ENCODE measurements around the gene SLC12A9. TPM values are rescaled to one million over a fixed set of nuclear protein-coding genes. Genes with fewer than 3 reads are reported as not detected.

Gene SLC12A9
- total and polyA plus RNA-seq, 2 experiments from 2014 or later, result 10.3 to 39.9 TPM

- Mint-ChIP-seq H3K4me3 (peak overlapping the region; percentile 70), H3K27me3 (ENCODE audit: insufficient read depth, low read depth, poor library complexity) (peaks cover 25% of the 10 kb centered on the region), H3K27ac (no peak overlapping the region), H3K36me3 (ENCODE audit: low read depth) (no peaks in the 10 kb centered on the region; the same call in 2 of the 3 replicates), H3K4me1 (peaks cover 9% of the 10 kb centered on the region), H3K9me3 (peaks cover 8% of the 10 kb centered on the region; the same call in 1 of the 3 replicates)
- H3K79me2 ChIP-seq (replicated peaks; ENCODE audit: insufficient read depth), result no peaks in the 10 kb centered on the region
- no peak overlapping the region for H3K27ac ChIP-seq (ENCODE audit: low read depth)
- no peak overlapping the region for H3K4me3 ChIP-seq
- peaks cover 5% of the 10 kb centered on the region; the same call in 1 of the 2 replicates for H3F3A ChIP-seq (replicated peaks; ENCODE audit: low read depth)
- H3K36me3 ChIP-seq (ENCODE audit: insufficient read depth), result no peaks in the 10 kb centered on the region
- H3K9me2 ChIP-seq (ENCODE audit: insufficient read depth), result no peaks in the 10 kb centered on the region
- DNase-seq (ENCODE audit: low spot score) (no peak), ATAC-seq (no peak)
- TF ChIP-seq NANOG (IDR thresholded peaks at IDR 0.05; ENCODE audit: borderline replicate concordance) (no peak), REST (IDR thresholded peaks at IDR 0.05; ENCODE audit: unreplicated experiment) (no peak), STAT1 (IDR thresholded peaks at IDR 0.05; ENCODE audit: unreplicated experiment) (no peak), EZH2phosphoT487 (IDR thresholded peaks at IDR 0.05; ENCODE audit: unreplicated experiment) (no peak), ZNF114 (CRISPR knock-in tag; IDR thresholded peaks at IDR 0.05) (no peak), ZNF462 (CRISPR knock-in tag; IDR thresholded peaks at IDR 0.05) (no peak), CREB1 (CRISPR knock-in tag; IDR thresholded peaks at IDR 0.05; ENCODE audit: low read depth) (no peak), JUNB (IDR thresholded peaks at IDR 0.05; ENCODE audit: unreplicated experiment) (no peak), EZH2 (IDR thresholded peaks at IDR 0.05; ENCODE audit: low read depth, unreplicated experiment) (no peak), ZNF331 (CRISPR knock-in tag; IDR thresholded peaks at IDR 0.05; ENCODE audit: low read depth) (no peak), POLR2AphosphoS5 (IDR thresholded peaks at IDR 0.05; ENCODE audit: low read depth) (no peak), ETS1 (IDR thresholded peaks at IDR 0.05) (no peak)
- TF ChIP-seq, protein P1, sequence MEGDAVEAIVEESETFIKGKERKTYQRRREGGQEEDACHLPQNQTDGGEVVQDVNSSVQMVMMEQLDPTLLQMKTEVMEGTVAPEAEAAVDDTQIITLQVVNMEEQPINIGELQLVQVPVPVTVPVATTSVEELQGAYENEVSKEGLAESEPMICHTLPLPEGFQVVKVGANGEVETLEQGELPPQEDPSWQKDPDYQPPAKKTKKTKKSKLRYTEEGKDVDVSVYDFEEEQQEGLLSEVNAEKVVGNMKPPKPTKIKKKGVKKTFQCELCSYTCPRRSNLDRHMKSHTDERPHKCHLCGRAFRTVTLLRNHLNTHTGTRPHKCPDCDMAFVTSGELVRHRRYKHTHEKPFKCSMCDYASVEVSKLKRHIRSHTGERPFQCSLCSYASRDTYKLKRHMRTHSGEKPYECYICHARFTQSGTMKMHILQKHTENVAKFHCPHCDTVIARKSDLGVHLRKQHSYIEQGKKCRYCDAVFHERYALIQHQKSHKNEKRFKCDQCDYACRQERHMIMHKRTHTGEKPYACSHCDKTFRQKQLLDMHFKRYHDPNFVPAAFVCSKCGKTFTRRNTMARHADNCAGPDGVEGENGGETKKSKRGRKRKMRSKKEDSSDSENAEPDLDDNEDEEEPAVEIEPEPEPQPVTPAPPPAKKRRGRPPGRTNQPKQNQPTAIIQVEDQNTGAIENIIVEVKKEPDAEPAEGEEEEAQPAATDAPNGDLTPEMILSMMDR (conservative IDR thresholded peaks at IDR 0.05; ENCODE audit: low read depth in 2 of 2), result no peak
- peaks cover 4% of the 10 kb centered on the region; the same call in 1 of the 2 replicates for H3K4me1 ChIP-seq (ENCODE audit: insufficient read depth)
- H3K27me3 ChIP-seq (ENCODE audit: insufficient read depth), result peaks cover 35% of the 10 kb centered on the region
- H3K4me2 ChIP-seq, result no peak overlapping the region
- H2AFZ ChIP-seq, result no peak overlapping the region
- no peaks in the 10 kb centered on the region; the same call in 1 of the 2 replicates for H4K20me1 ChIP-seq (replicated peaks; ENCODE audit: insufficient read depth)
Measured at GRCh38 chr7:100897772-100898454, 45.4 kb downstream of the SLC12A9 start.

Measured in GM23338 (cell line).